HAP-1 (cell line): ENCODE measurements around the gene TM9SF4.

Source experiments
- DNase-seq, 2 experiments: peaks; one replicate each; pipeline ENCODE4 v3.0.0-alpha.2; 2016 to 2020; ENCODE audit warnings: low spot score in 2 of 2
- H3K27me3 ChIP-seq: fragments of 250-450 bp; sonication (Bioruptor Pico); 2 replicates; pipeline ENCODE4 v1.5.1; 2020; ENCODE audit warnings: low read depth, mild to moderate bottlenecking, moderate library complexity
- H3K36me3 ChIP-seq: fragments of 250-450 bp; sonication (Bioruptor Pico); replicated peaks from 2 replicates; pipeline ENCODE4 v1.5.1; 2020; ENCODE audit warnings: mild to moderate bottlenecking
- H3K4me1 ChIP-seq: fragments of 250-450 bp; sonication (Bioruptor Pico); 2 replicates; pipeline ENCODE4 v1.5.1; 2020; ENCODE audit warnings: mild to moderate bottlenecking
- H3K4me3 ChIP-seq: fragments of 250-450 bp; sonication (Bioruptor Pico); 2 replicates; pipeline ENCODE4 v1.5.1; 2020; ENCODE audit warnings: mild to moderate bottlenecking, moderate library complexity
- H3K9me3 ChIP-seq: fragments of 250-450 bp; sonication (Bioruptor Pico); 2 replicates; pipeline ENCODE4 v1.5.1; 2020; ENCODE audit warnings: mild to moderate bottlenecking, moderate library complexity
- in situ Hi-C: fragments of 300-500 bp; cut with MboI; formaldehyde crosslinking; loops from 3 replicates; pipeline ENCODE4 v1.14.3; 2020; ENCODE audit warnings: low sequenced_read_pairs, inconsistent platforms, mixed read lengths

Gene TM9SF4

GRCh38 chr20:32126919-32127318 is 17.4 kb downstream of the TM9SF4 start:
- no peak for DNase-seq
- Histone ChIP-seq H3K36me3 (peaks cover 4% of the 10 kb centered on the region), H3K9me3 (no peaks in the 10 kb centered on the region), H3K27me3 (no peaks in the 10 kb centered on the region), H3K4me3 (no peak overlapping the region), H3K4me1 (peaks cover 5% of the 10 kb centered on the region)
- in situ Hi-C loops = no loop called here

GRCh38 chr20:32127347-32127746 is 17.8 kb downstream of the TM9SF4 start:
- in situ Hi-C loops = no loop called here

GRCh38 chr20:32128167-32128566 is 18.7 kb downstream of the TM9SF4 start:
- Histone ChIP-seq H3K9me3 (no peaks in the 10 kb centered on the region), H3K4me1 (peaks cover 5% of the 10 kb centered on the region), H3K36me3 (peaks cover 6% of the 10 kb centered on the region), H3K4me3 (no peak overlapping the region), H3K27me3 (no peaks in the 10 kb centered on the region)
- in situ Hi-C loops = no loop called here
- DNase-seq = no peak

More at GRCh38 chr20:32127347-32127746, 17.8 kb downstream of the TM9SF4 start:
- Histone ChIP-seq H3K27me3 (no peaks in the 10 kb centered on the region), H3K4me1 (peaks cover 5% of the 10 kb centered on the region), H3K36me3 (peaks cover 4% of the 10 kb centered on the region), H3K4me3 (no peak overlapping the region), H3K9me3 (no peaks in the 10 kb centered on the region)
- no peak for DNase-seq

- Histone ChIP-seq H3K27me3 (no peaks in the 10 kb centered on the region), H3K9me3 (no peaks in the 10 kb centered on the region), H3K4me1 (peaks cover 5% of the 10 kb centered on the region), H3K4me3 (no peak overlapping the region), H3K36me3 (peaks cover 8% of the 10 kb centered on the region)
- no peak for DNase-seq
- in situ Hi-C loops = no loop called here
These were observed 20.3 kb downstream of the TM9SF4 start for GRCh38 chr20:32129863-32130262.

GRCh38 chr20:32130352-32130751 is 20.8 kb downstream of the TM9SF4 start:
- H3K4me3 ChIP-seq = no peak overlapping the region
- peaks cover 5% of the 10 kb centered on the region for H3K4me1 ChIP-seq
- in situ Hi-C loops = no loop called here
- no peak for DNase-seq
- peaks cover 8% of the 10 kb centered on the region for H3K36me3 ChIP-seq
- H3K27me3 ChIP-seq = no peaks in the 10 kb centered on the region
- H3K9me3 ChIP-seq = no peaks in the 10 kb centered on the region

GRCh38 chr20:32130965-32131364 is 21.5 kb downstream of the TM9SF4 start:
- Histone ChIP-seq H3K27me3 (no peaks in the 10 kb centered on the region), H3K4me1 (peaks cover 5% of the 10 kb centered on the region), H3K9me3 (no peaks in the 10 kb centered on the region), H3K4me3 (no peak overlapping the region), H3K36me3 (peaks cover 8% of the 10 kb centered on the region)
- in situ Hi-C loops = no loop called here
- DNase-seq = no peak

- Histone ChIP-seq H3K4me1 (no peaks in the 10 kb centered on the region), H3K27me3 (no peaks in the 10 kb centered on the region), H3K4me3 (no peak overlapping the region), H3K36me3 (peaks cover 25% of the 10 kb centered on the region), H3K9me3 (no peaks in the 10 kb centered on the region)
- in situ Hi-C loops = no loop called here
- no peak for DNase-seq
These were observed 23.5 kb downstream of the TM9SF4 start for GRCh38 chr20:32132911-32133549.

GRCh38 chr20:32134026-32134425 is 24.5 kb downstream of the TM9SF4 start:
- Histone ChIP-seq H3K4me1 (no peaks in the 10 kb centered on the region), H3K4me3 (no peak overlapping the region), H3K9me3 (no peaks in the 10 kb centered on the region), H3K27me3 (no peaks in the 10 kb centered on the region), H3K36me3 (peaks cover 29% of the 10 kb centered on the region)
- in situ Hi-C loops = no loop called here
- no peak for DNase-seq

- in situ Hi-C loops = no loop called here
These were observed 26.5 kb downstream of the TM9SF4 start for GRCh38 chr20:32135983-32136515.

GRCh38 chr20:32138921-32139320 is 29.4 kb downstream of the TM9SF4 start:
- no peaks in the 10 kb centered on the region for H3K9me3 ChIP-seq
- no peaks in the 10 kb centered on the region for H3K27me3 ChIP-seq
- in situ Hi-C loops = no loop called here
- no peak for DNase-seq
- peaks cover 65% of the 10 kb centered on the region for H3K36me3 ChIP-seq
- H3K4me1 ChIP-seq = no peaks in the 10 kb centered on the region
- H3K4me3 ChIP-seq = no peak overlapping the region

More at GRCh38 chr20:32135983-32136515, 26.5 kb downstream of the TM9SF4 start:
- peaks cover 47% of the 10 kb centered on the region for H3K36me3 ChIP-seq
- H3K4me1 ChIP-seq = no peaks in the 10 kb centered on the region
- no peak for DNase-seq
- H3K4me3 ChIP-seq = no peak overlapping the region
- no peaks in the 10 kb centered on the region for H3K9me3 ChIP-seq
- no peaks in the 10 kb centered on the region for H3K27me3 ChIP-seq

- Histone ChIP-seq H3K4me1 (no peaks in the 10 kb centered on the region), H3K36me3 (peaks cover 75% of the 10 kb centered on the region), H3K9me3 (no peaks in the 10 kb centered on the region), H3K4me3 (no peak overlapping the region), H3K27me3 (no peaks in the 10 kb centered on the region)
- no peak for DNase-seq
- in situ Hi-C loops = no loop called here
These were observed 30.4 kb downstream of the TM9SF4 start for GRCh38 chr20:32139947-32140346.

GRCh38 chr20:32140603-32141002 is 31.1 kb downstream of the TM9SF4 start:
- Histone ChIP-seq H3K9me3 (no peaks in the 10 kb centered on the region), H3K27me3 (no peaks in the 10 kb centered on the region)
- in situ Hi-C loops = no loop called here

GRCh38 chr20:32141465-32141980 is 32.0 kb downstream of the TM9SF4 start:
- H3K36me3 ChIP-seq = peaks cover 88% of the 10 kb centered on the region
- in situ Hi-C loops = no loop called here
- no peak overlapping the region for H3K4me3 ChIP-seq
- no peak for DNase-seq
- no peaks in the 10 kb centered on the region for H3K4me1 ChIP-seq
- no peaks in the 10 kb centered on the region for H3K27me3 ChIP-seq
- no peaks in the 10 kb centered on the region for H3K9me3 ChIP-seq

More at GRCh38 chr20:32140603-32141002, 31.1 kb downstream of the TM9SF4 start:
- Histone ChIP-seq H3K4me3 (no peak overlapping the region), H3K4me1 (no peaks in the 10 kb centered on the region), H3K36me3 (peaks cover 82% of the 10 kb centered on the region)
- DNase-seq = no peak

GRCh38 chr20:32142088-32142487 is 32.6 kb downstream of the TM9SF4 start:
- H3K4me3 ChIP-seq = no peak overlapping the region
- DNase-seq = no peak
- H3K36me3 ChIP-seq = peaks cover 85% of the 10 kb centered on the region
- H3K27me3 ChIP-seq = no peaks in the 10 kb centered on the region
- no peaks in the 10 kb centered on the region for H3K4me1 ChIP-seq
- in situ Hi-C loops = no loop called here
- no peaks in the 10 kb centered on the region for H3K9me3 ChIP-seq
